Loucy (cell line): ENCODE results near the gene ZNF423.

Experiments
- H2AFZ ChIP-seq: fragments of 200-600 bp; sonication (generic); 2 replicates; pipeline ENCODE4 v1.6.0; 2016; ENCODE audit warnings: antibody characterized with exemption, mild to moderate bottlenecking, low read length, moderate library complexity
- H3F3A ChIP-seq: fragments of 200-600 bp; 2 replicates; pipeline ENCODE4 v1.6.0; 2016; ENCODE audit warnings: antibody characterized with exemption, low read depth, mild to moderate bottlenecking
- H3K27me3 ChIP-seq: fragments of 200-600 bp; sonication (generic); 2 replicates; pipeline ENCODE4 v1.6.1; 2014; ENCODE audit warnings: low read length, mild to moderate bottlenecking; ENCODE audit not compliant: insufficient read depth, poor library complexity, severe bottlenecking
- H3K36me3 ChIP-seq: fragments of 200-600 bp; sonication (generic); 2 replicates; pipeline ENCODE4 v1.6.1; 2016; ENCODE audit warnings: low read length; ENCODE audit not compliant: insufficient read depth
- H3K4me1 ChIP-seq: fragments of 200-600 bp; sonication (generic); 2 replicates; pipeline ENCODE4 v1.5.1; 2014; ENCODE audit warnings: low read length, mild to moderate bottlenecking; ENCODE audit not compliant: insufficient read depth, poor library complexity, severe bottlenecking
- H3K4me2 ChIP-seq: fragments of 200-600 bp; sonication (generic); 2 replicates; pipeline ENCODE4 v1.6.0; 2014; ENCODE audit warnings: antibody characterized with exemption, low read length, low read depth, mild to moderate bottlenecking; ENCODE audit not compliant: poor library complexity, severe bottlenecking
- H3K4me3 ChIP-seq: fragments of 200-600 bp; sonication (generic); 2 replicates; pipeline ENCODE4 v1.5.1; 2014; ENCODE audit warnings: low read length, mild to moderate bottlenecking, mixed read lengths; ENCODE audit not compliant: poor library complexity, severe bottlenecking
- H3K79me2 ChIP-seq: fragments of 200-600 bp; sonication (generic); 2 replicates; pipeline ENCODE4 v1.6.1; 2014; ENCODE audit warnings: low read length; ENCODE audit not compliant: insufficient read depth
- H3K9ac ChIP-seq: fragments of 200-600 bp; sonication (generic); 2 replicates; pipeline ENCODE4 v1.6.0; 2014; ENCODE audit warnings: mild to moderate bottlenecking, low read depth, low read length, moderate library complexity; ENCODE audit not compliant: poor library complexity, severe bottlenecking
- H3K9me2 ChIP-seq: fragments of 200-600 bp; sonication (generic); replicated peaks from 2 replicates; pipeline ENCODE4 v1.6.1; 2016; ENCODE audit warnings: low read depth, low read length, mixed read lengths
- H3K9me3 ChIP-seq: fragments of 200-600 bp; sonication (generic); 2 replicates; pipeline ENCODE4 v1.6.1; 2014; ENCODE audit warnings: mild to moderate bottlenecking, antibody characterized with exemption, low read length, low read depth; ENCODE audit not compliant: insufficient read depth
- H4K20me1 ChIP-seq: fragments of 200-600 bp; sonication (generic); 2 replicates; pipeline ENCODE4 v1.6.0; 2014; ENCODE audit warnings: antibody characterized with exemption, low read length, mild to moderate bottlenecking; ENCODE audit not compliant: insufficient read depth, poor library complexity, severe bottlenecking
- CTCF ChIP-seq: fragments of 200-600 bp; sonication (generic); conservative IDR thresholded peaks from 2 replicates; pipeline ENCODE4 v1.5.1; 2014; ENCODE audit warnings: mild to moderate bottlenecking, antibody characterized with exemption, low read length
- EZH2phosphoT487 ChIP-seq: fragments of 200-600 bp; IDR thresholded peaks from 2 replicates; pipeline ENCODE4 v1.6.1; 2018; ENCODE audit warnings: antibody characterized with exemption, mild to moderate bottlenecking, moderate library complexity, borderline replicate concordance

ZNF423 gene

GRCh38 chr16:49490321-49490705 is 365.6 kb downstream of the ZNF423 start:
- H3K4me1 ChIP-seq: no peaks in the 10 kb centered on the region
- no peaks in the 10 kb centered on the region for H3F3A ChIP-seq
- H4K20me1 ChIP-seq: no peaks in the 10 kb centered on the region
- TF ChIP-seq CTCF: no peak
- TF ChIP-seq EZH2phosphoT487: no peak
- H3K79me2 ChIP-seq: no peaks in the 10 kb centered on the region
- no peaks in the 10 kb centered on the region for H3K36me3 ChIP-seq
- no peaks in the 10 kb centered on the region for H3K9me2 ChIP-seq
- H3K9ac ChIP-seq: no peak overlapping the region
- H3K9me3 ChIP-seq: no peaks in the 10 kb centered on the region
- H3K4me2 ChIP-seq: no peak overlapping the region
- H2AFZ ChIP-seq: no peak overlapping the region
- no peaks in the 10 kb centered on the region for H3K27me3 ChIP-seq
- no peak overlapping the region for H3K4me3 ChIP-seq

- Histone ChIP-seq H3K36me3 (no peaks in the 10 kb centered on the region), H3K9me3 (no peaks in the 10 kb centered on the region), H3K9me2 (no peaks in the 10 kb centered on the region), H3K4me3 (no peak overlapping the region), H3K9ac (no peak overlapping the region), H4K20me1 (no peaks in the 10 kb centered on the region), H3K4me1 (no peaks in the 10 kb centered on the region), H3K79me2 (no peaks in the 10 kb centered on the region), H2AFZ (no peak overlapping the region), H3K4me2 (no peak overlapping the region), H3K27me3 (no peaks in the 10 kb centered on the region), H3F3A (no peaks in the 10 kb centered on the region)
- TF ChIP-seq CTCF: peak; percentile 32; the same call in 1 of the 2 replicates
- no peak for TF ChIP-seq EZH2phosphoT487
Observed at GRCh38 chr16:49489686-49490320, 366.1 kb downstream of the ZNF423 start.

GRCh38 chr16:49488740-49489525 is 367.0 kb downstream of the ZNF423 start:
- Histone ChIP-seq H3K9me3 (no peaks in the 10 kb centered on the region), H2AFZ (no peak overlapping the region), H3K9me2 (no peaks in the 10 kb centered on the region), H3K4me3 (no peak overlapping the region), H3F3A (no peaks in the 10 kb centered on the region), H3K4me1 (no peaks in the 10 kb centered on the region), H3K79me2 (no peaks in the 10 kb centered on the region), H3K4me2 (no peak overlapping the region), H3K27me3 (no peaks in the 10 kb centered on the region), H3K9ac (no peak overlapping the region), H4K20me1 (no peaks in the 10 kb centered on the region), H3K36me3 (no peaks in the 10 kb centered on the region)
- TF ChIP-seq CTCF: no peak
- no peak for TF ChIP-seq EZH2phosphoT487
